ENCODE results near the gene TMEM150B. TPM values are rescaled to one million over a fixed set of nuclear protein-coding genes. Genes with fewer than 3 reads are reported as not detected.

Gene TMEM150B
- total and polyA plus RNA-seq, 9 of the 15 experiments (the other 6 are each of a cell fraction or from before 2014, with no cell fraction given), result 0.47 to 1.3 (median 0.74) TPM; not detected in 2

DNA sequence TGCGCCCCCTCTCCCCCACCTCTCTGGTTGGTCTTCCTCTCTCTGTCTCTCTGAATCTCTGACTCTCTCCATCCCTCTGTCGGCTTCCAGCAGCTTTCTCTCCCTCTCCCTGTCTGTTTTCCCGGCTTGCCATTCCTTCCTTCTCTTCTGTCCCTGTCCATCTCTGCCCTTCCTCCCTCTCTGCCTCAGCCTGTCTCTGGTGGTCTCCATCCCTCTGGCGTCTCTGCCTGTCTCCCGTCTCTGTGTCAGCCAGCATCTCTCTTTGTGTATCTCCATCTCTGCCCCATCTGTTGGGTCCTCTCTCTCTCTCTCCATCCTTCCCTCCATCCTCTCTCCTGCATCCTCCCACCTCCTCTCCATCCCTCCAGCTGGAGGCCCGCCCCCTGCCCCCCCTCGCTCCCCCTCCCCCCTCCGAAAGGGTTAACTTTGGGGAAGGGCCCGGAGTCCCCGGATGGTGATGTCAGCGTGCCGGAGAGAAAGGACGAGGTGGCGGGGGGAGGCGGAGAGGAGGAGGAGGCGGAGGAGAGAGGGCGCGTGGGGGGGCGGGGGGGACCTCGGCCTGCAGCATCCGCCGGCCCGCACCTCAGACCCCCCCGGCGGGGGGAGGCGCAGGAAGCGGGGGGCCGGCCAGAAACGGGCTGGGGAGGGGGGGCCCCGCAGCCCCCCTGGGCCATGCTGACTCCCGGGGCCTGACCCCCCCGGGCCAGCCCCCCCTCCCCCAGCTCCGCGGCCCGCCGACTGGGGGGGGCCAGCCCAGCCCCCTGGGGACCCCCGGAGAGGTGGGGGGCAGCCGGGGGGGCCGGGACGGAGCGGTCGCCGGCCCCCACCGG lies 41.4 kb downstream of the TMEM150B start, which contains the start of gene BRSK1 (continued):
- TF ChIP-seq MLLT1 (IDR thresholded peaks at IDR 0.05) (no peak), ZNF174 (CRISPR knock-in tag; IDR thresholded peaks at IDR 0.05) (no peak), CTBP1 (IDR thresholded peaks at IDR 0.05; ENCODE audit: borderline replicate concordance) (peak; percentile 68), JUNB (CRISPR knock-in tag; conservative IDR thresholded peaks at IDR 0.05) (no peak), ZNF75A (CRISPR knock-in tag; IDR thresholded peaks at IDR 0.05) (no peak)

- BruUV-seq (replicated peaks), result no TSS peak
- ChIA-PET POLR2A (interaction anchor here (0.5 to 2.3 kb wide), 10 partner anchors 18 to 126 kb away, joined by 3 to 15 read pairs (median 4); partner anchors contain the start of genes KMT5C and PPP6R1), CTCF (ENCODE audit: low intra/inter-chr PET ratio) (no interaction called here)
- Histone ChIP-seq H4K20me1 (replicated peaks; ENCODE audit: control insufficient read depth, insufficient read depth, low read length) (no peaks in the 10 kb centered on the region), H3K27ac (ENCODE audit: extremely low read depth, low read depth, low read length) (peak within 1 kb of the TSS; percentile 79), H3K36me3 (ENCODE audit: control insufficient read depth, insufficient read depth, low read length) (peaks cover 12% of the 10 kb centered on the region; the same call in 1 of the 3 replicates), H3K27me3 (ENCODE audit: control insufficient read depth in 2 of 2, insufficient read depth in 2 of 2, low read length in 2 of 2) (no peaks in the 10 kb centered on the region), H3K9me1 (ENCODE audit: control insufficient read depth, insufficient read depth, low read length) (no peaks in the 10 kb centered on the region), H3K9me3 (replicated peaks; ENCODE audit: control insufficient read depth, insufficient read depth, low read depth, low read length) (no peaks in the 10 kb centered on the region), H3K4me2 (ENCODE audit: insufficient read depth, low read length) (peak within 1 kb of the TSS; percentile 87), H2AFZ (ENCODE audit: low read depth, low read length) (peak within 1 kb of the TSS; percentile 88), H3K79me2 (ENCODE audit: control insufficient read depth, insufficient read depth, low read length) (peaks cover 12% of the 10 kb centered on the region), H3K9ac (ENCODE audit: insufficient read depth in 1 of 2, low read depth in 2 of 2, low read length in 2 of 2) (peak within 1 kb of the TSS; percentile 73 to 93), H3K4me3 (peak within 1 kb of the TSS; percentile 65), H3K4me1 (replicated peaks in 1 of 2; ENCODE audit: control insufficient read depth in 2 of 2, insufficient read depth in 2 of 2, low read length in 2 of 2) (peaks cover 19 to 28% of the 10 kb centered on the region in 2 experiments)
- DNase-seq (ENCODE audit: extremely low read depth in 1 of 4, low spot score in 3 of 4) (peak; percentile 91 to 97 (median 94)), ATAC-seq (peak; percentile 92), FAIRE-seq (peak; percentile 97)
- intact Hi-C loops (cut with micrococcal nuclease) (loop anchor here (2.0 kb wide), 2 partner anchors 21 to 67 kb away; partner anchors contain the start of gene PPP6R1), in situ Hi-C loops (cut with MboI) (loop anchor here (10.0 kb wide), 1 partner anchor 345 kb away; the partner anchor contains the start of gene ZNF784)
- WGBS (ENCODE audit: insufficient coverage, low coverage, missing lambda C conversion rate), result 2% methylated on average over 39 of the region's 52 CpGs
- peak; percentile 55; the same call in 1 of the 2 replicates for TF ChIP-seq MTA3 (IDR thresholded peaks at IDR 0.05; ENCODE audit: borderline replicate concordance)
- TF ChIP-seq RBM25 (IDR thresholded peaks at IDR 0.05; ENCODE audit: low read depth, low read length, severe bottlenecking), result no peak
- TF ChIP-seq ELF1 (tag; IDR thresholded peaks at IDR 0.05), result peak; percentile 87
- TF ChIP-seq, protein P1, sequence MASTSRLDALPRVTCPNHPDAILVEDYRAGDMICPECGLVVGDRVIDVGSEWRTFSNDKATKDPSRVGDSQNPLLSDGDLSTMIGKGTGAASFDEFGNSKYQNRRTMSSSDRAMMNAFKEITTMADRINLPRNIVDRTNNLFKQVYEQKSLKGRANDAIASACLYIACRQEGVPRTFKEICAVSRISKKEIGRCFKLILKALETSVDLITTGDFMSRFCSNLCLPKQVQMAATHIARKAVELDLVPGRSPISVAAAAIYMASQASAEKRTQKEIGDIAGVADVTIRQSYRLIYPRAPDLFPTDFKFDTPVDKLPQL (IDR thresholded peaks at IDR 0.05; ENCODE audit: extremely low read depth, insufficient read length), result no peak
- no peak for TF ChIP-seq RBM34 (IDR thresholded peaks at IDR 0.05; ENCODE audit: borderline replicate concordance, insufficient read depth, low read length)
- no peak for TF ChIP-seq ZNF165 (CRISPR knock-in tag; IDR thresholded peaks at IDR 0.05; ENCODE audit: borderline replicate concordance)
- TF ChIP-seq, protein P2, sequence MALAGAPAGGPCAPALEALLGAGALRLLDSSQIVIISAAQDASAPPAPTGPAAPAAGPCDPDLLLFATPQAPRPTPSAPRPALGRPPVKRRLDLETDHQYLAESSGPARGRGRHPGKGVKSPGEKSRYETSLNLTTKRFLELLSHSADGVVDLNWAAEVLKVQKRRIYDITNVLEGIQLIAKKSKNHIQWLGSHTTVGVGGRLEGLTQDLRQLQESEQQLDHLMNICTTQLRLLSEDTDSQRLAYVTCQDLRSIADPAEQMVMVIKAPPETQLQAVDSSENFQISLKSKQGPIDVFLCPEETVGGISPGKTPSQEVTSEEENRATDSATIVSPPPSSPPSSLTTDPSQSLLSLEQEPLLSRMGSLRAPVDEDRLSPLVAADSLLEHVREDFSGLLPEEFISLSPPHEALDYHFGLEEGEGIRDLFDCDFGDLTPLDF (CRISPR knock-in tag; IDR thresholded peaks at IDR 0.05), result peak; percentile 10; the same call in 1 of the 2 replicates
- TF ChIP-seq PYGO2 (tag; IDR thresholded peaks at IDR 0.05), result no peak
Measured at GRCh38 chr19:55279770-55280643, 45.1 kb downstream of the TMEM150B start, which contains the start of gene HSPBP1. Gene HSPBP1, minus strand, starts transcription at chr19:55280110. Its CDS starts 502 bp downstream, at chr19:55279608.

Measured in K562 (cell line).